Stimulated activated CD8-positive, alpha-beta memory T cell treated with anti-CD3 and anti-CD28 coated beads, Interleukin-4, amount 100 ng/mL, for 24 hours (primary cell): ENCODE results near the gene PIP4K2C.
A peak's percentile ranks its signal among the peaks of the same experiment; 100 is the strongest.
"Not testable (repeated sequence)": the region's sequence is repeated elsewhere in the genome, so short reads cannot be mapped to it uniquely, and the experiment has no call there.

Experiments used
- DNase-seq: peaks from one replicate; pipeline ENCODE4 v3.0.0-alpha.2; 2020; ENCODE audit warnings: low read depth

The PIP4K2C gene

GRCh38 chr12:57609781-57610553 is 19.0 kb downstream of the PIP4K2C start:
- no peak for DNase-seq

GRCh38 chr12:57610554-57611107 is 19.6 kb downstream of the PIP4K2C start:
- no peak for DNase-seq

DNA sequence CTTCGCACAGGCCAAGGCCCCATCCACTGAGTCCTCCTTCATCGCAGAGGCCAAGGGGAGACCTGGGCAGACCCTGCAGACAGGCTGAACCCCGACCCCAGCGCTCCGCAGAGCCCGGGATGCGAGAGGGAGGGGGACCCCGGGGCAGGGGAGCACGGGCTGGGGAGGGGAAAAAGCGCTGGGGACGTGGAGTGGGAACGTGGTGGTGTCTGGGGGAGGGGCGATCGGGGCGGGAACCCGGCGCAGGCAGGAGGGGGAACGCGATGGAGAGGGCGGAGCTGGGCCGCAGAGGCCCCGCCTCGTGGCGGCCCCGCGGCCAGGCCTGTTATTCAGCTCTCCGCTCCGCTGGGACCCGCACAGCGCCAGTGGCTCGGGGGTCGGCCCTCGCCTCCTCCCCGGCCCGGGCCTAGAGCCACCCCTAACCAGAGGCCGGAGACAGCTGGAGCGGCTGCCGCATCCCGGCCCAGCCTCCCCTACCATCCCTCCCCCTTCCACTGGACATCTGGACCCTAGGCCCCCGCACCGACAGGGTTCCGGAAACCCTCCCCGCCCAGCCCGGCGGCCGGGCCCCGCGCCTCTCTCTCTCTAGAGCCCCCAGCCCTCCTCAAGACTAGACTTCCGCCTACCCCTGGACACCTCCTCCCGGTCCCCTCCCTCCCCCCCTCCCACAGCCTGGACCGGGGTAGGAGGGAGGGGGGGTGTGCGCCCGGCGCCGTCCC is 20.3 kb downstream of the PIP4K2C start, which contains the start of gene ARHGEF25:
ARHGEF25 (plus strand) TSS at position 328 of the 719 bp plus-strand sequence. CDS start 460 bp downstream, outside the sequence.
- DNase-seq, result peak; percentile 43

GRCh38 chr12:57611827-57612710 is 21.1 kb downstream of the PIP4K2C start:
- DNase-seq, result no peak

- DNase-seq, result no peak
Observed at GRCh38 chr12:57612711-57613426, 21.9 kb downstream of the PIP4K2C start.

DNA sequence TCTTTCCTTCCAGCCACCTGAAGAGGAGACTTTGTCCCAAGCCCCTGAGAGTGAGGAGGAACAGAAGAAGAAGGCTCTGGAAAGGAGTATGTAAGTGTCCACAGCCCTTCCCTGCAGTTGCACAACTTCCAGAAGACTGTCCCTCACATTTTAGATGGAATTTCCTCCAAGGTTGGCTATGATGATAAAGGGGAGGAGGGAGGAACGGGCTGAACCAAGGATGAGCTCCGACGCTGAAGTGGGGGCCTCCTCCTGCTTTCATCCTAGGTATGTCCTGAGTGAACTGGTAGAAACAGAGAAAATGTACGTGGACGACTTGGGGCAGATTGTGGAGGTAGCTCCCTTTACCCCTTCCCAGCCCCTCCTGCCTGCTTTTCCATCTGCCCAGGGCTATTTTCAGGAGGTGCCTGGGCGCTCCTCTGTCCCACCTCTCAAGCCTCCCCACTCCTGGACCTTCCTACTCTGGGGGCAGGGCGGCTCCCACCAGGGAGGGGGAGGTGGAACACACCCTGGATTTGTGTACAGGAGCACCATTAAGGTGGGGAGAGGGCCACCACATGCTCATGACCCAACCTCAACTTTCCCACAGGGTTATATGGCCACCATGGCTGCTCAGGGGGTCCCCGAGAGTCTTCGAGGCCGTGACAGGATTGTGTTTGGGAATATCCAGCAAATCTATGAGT is 22.6 kb downstream of the PIP4K2C start:
- no peak for DNase-seq

GRCh38 chr12:57614178-57614947 is 23.4 kb downstream of the PIP4K2C start:
- DNase-seq, result no peak

DNA sequence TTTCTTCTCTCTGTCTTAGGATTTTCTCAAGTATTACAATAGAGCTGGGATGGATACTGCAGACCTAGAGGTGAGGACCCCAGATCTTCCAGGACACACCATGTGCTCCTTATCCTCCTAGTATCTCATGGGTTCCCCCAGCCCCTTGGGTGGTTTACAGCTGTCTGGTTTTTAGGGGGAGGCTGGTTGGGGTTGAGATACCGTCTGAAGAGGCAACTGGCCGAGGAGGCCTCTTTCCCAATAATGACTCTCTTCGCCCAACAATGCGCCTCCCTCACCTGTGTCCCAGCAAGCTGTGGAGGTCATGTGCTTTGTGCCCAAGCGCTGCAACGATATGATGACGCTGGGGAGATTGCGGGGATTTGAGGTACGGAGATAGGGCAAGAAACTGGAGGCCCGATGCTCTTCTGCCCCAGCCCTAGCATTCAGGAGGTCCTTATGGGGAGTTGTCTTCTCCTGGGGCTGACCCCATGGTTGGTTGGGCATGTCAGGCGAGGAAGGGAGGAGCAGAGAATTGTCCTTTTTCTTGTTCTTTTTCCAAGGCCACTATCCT is 24.0 kb downstream of the PIP4K2C start:
- DNase-seq, result no peak

- no peak for DNase-seq
Observed at GRCh38 chr12:57615637-57616036, 24.6 kb downstream of the PIP4K2C start.

DNA sequence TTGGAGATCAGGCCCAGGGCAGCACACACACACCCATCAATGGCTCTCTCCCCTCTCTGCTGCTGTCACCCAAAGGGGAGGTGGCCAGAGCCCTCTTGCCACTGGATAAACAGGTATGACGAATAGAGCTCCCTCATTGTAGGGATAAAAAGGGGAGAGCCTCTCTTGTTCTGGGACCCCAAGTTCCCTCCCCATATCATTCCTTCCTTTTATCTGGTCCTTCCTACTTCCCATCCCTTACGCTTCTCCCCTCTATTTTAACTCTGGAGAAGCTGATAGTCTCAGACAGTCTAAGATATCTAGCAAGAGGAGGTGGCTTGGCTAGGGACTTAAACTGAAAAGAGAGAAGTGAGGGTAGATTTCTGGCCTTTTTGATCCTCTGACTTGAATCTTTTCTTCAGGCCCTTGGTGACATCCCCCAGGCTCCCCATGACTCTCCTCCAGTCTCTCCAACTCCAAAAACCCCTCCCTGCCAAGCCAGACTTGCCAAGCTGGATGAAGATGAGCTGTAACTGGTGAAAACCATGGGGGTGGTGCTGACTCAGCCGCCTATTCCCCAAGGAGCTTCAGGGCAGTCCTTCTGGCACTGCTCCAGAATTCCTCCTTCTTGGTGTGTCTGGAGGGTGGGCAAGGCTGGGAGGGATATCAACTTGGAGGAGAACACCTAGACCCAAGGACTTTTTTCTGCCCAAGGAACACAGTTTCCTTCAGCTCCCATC is 25.6 kb downstream of the PIP4K2C start:
- DNase-seq, result no peak

- DNase-seq, result no peak
Observed at GRCh38 chr12:57617942-57618341, 26.9 kb downstream of the PIP4K2C start.

DNA sequence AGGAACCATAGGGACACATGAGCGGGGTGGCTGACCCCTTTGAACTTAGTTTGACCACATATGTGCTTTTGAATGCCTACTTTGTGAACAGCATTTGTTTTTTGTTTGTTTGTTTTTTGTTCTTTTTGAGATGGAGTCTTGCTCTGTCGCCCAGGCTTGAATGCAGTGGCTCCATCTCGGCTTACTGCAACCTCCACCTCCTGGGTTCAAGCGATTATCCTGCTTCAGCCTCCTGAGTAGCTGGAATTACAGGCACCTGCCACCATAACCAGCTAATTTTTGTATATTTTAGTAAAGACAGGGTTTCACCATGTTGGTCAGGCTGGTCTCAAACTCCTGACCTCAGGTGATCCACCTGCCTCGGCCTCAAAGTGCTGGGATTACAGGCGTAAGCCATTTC is 27.4 kb downstream of the PIP4K2C start:
- not testable (repeated sequence) for DNase-seq

- DNase-seq, result no peak
Observed at GRCh38 chr12:57618966-57619433, 28.0 kb downstream of the PIP4K2C start.

GRCh38 chr12:57619434-57620244 is 28.6 kb downstream of the PIP4K2C start:
- DNase-seq, result no peak

DNA sequence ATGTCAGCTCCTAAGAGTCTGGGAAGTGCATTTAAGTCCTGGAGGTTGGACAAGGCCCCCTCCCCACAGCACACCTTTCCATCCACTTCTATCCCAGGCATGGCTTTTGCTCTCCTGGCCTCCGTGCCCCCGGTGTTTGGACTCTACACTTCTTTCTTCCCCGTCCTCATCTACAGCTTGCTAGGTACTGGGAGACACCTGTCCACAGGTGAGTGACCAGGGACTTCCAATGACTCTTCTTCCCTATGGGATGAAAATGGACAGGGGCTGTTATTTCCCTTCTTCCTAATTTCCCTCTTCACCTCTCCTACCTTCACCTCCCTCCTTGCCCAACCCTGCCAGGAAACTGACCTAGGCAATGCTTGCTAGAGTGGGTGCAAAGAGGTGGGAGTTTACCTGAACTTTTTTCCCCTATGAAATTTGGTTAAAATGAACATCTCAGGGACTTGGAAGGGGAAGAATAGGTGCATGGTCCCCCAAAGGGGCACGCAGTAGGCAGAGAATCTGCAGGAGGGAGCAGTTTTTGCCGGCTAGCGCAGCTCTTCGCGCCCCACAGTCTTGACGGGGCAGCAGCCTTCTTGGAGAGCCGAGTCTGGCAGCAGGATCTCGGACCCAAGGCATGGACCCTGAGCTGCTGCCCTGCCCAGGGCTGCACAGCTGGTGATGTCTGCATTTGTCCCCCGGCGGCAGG is 29.4 kb downstream of the PIP4K2C start:
- no peak for DNase-seq

DNA sequence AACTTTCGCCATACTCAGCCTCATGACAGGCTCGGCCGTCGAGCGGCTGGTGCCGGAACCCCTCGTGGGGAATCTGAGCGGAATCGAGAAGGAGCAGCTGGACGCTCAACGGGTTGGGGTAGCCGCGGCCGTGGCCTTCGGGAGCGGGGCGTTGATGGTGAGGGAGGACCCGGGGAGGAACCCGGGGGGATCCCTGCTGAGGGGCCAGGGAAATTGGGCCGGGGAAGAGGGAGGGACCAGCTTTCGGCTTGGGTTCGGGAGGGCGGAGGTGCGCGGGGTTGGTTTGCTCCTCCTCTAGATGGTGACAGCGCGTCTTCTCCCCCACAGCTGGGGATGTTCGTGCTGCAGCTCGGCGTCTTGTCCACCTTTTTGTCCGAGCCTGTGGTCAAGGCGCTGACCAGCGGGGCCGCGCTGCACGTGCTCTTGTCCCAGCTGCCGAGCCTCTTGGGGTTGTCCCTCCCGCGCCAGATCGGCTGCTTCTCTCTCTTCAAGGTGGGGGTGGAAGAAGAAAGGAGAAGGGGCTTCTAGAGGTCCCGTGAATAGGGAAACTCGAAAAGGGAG is 30.0 kb downstream of the PIP4K2C start:
- DNase-seq, result no peak
